HFF-Myc (cell line): ENCODE measurements around the gene CHAF1A.

Source experiments
- DNase-seq: peaks from one replicate; pipeline ENCODE4 v3.0.0-alpha.2; 2011; ENCODE audit warnings: low read depth; ENCODE audit errors: extremely low read depth
- H3K4me3 ChIP-seq: replicated peaks from 2 replicates; pipeline ENCODE4 v1.5.1; 2011; ENCODE audit warnings: low read depth, mild to moderate bottlenecking, control low read depth, low read length
- CTCF ChIP-seq: IDR thresholded peaks from 2 replicates; pipeline ENCODE4 v1.5.1; 2012; ENCODE audit warnings: mild to moderate bottlenecking, low read depth, low read length, control low read depth; ENCODE audit errors: missing control alignments

The CHAF1A gene

GRCh38 chr19:4380254-4380727 lies 22.1 kb upstream of the CHAF1A start:
- no peak for DNase-seq
- H3K4me3 ChIP-seq = no peak overlapping the region
- no peak for TF ChIP-seq CTCF

- TF ChIP-seq CTCF = no peak
- H3K4me3 ChIP-seq = no peak overlapping the region
- DNase-seq = no peak
Observed at GRCh38 chr19:4385291-4386040, 17.0 kb upstream of the CHAF1A start.

GRCh38 chr19:4386041-4386782 lies 16.2 kb upstream of the CHAF1A start:
- no peak for DNase-seq
- H3K4me3 ChIP-seq = no peak overlapping the region
- TF ChIP-seq CTCF = no peak

GRCh38 chr19:4388337-4389063 lies 13.9 kb upstream of the CHAF1A start:
- no peak overlapping the region for H3K4me3 ChIP-seq
- no peak for TF ChIP-seq CTCF
- DNase-seq = no peak

- no peak overlapping the region for H3K4me3 ChIP-seq
- no peak for DNase-seq
- TF ChIP-seq CTCF = no peak
Observed at GRCh38 chr19:4389064-4389375, 13.4 kb upstream of the CHAF1A start.

GRCh38 chr19:4389511-4390016 lies 12.9 kb upstream of the CHAF1A start:
- TF ChIP-seq CTCF = no peak
- no peak for DNase-seq
- no peak overlapping the region for H3K4me3 ChIP-seq
